GM13976 (cell line): ENCODE measurements around the gene PEAK1.
A peak's percentile ranks its signal among the peaks of the same experiment; 100 is the strongest.
"Not testable (repeated sequence)": the region's sequence is repeated elsewhere in the genome, so short reads cannot be mapped to it uniquely, and the experiment has no call there.

Source experiments
- DNase-seq: peaks from one replicate; pipeline ENCODE4 v3.0.0; 2012; ENCODE audit warnings: low spot score
- CTCF ChIP-seq: IDR thresholded peaks from 2 replicates; pipeline ENCODE4 v1.5.1; 2012; ENCODE audit warnings: borderline replicate concordance, mild to moderate bottlenecking; ENCODE audit not compliant: insufficient read depth; ENCODE audit errors: extremely low read depth, missing control alignments, control extremely low read depth
- in situ Hi-C: fragments of 300-500 bp; cut with MboI; formaldehyde crosslinking; loops from one replicate; pipeline ENCODE4 v1.12.0; 2022; ENCODE audit warnings: low sequenced_read_pairs, mixed read lengths, inconsistent platforms; ENCODE audit not compliant: unreplicated experiment

Gene PEAK1

DNA sequence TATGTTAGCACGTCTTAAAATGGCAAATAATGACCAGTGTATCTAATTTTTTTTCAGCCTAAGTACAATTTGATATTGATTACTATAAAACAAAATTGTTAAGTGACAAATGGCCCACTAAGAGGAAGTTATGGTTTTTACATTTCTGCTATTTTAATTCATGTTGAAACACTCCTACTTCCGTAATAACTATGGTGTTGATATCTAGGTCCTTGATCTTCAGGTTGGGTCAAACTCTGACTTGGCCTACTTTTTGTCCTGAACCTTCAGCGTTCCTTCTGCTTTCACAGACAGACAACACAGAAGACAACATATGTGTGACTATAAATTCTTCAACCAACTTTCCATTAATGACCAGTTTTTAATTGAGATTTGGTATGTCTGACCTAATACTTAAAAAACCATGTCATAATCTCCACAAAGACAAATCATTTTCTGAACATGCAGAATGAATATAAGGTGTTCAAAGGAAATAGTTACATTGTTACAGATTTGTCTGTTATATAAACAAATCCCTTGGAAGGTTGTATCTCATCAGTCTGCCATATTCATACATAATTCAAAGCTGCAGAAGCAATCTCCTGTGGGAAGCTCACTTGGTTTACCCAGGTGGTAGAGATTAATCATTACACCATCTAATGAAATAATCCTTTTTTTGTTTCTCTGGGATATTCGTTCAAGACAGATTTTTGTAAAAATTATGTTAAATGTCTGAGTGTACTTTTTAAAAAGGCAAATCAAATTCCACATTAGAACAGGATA lies 256.9 kb downstream of the PEAK1 start:
- no peak for TF ChIP-seq CTCF
- in situ Hi-C loops = no loop called here
- no peak for DNase-seq

DNA sequence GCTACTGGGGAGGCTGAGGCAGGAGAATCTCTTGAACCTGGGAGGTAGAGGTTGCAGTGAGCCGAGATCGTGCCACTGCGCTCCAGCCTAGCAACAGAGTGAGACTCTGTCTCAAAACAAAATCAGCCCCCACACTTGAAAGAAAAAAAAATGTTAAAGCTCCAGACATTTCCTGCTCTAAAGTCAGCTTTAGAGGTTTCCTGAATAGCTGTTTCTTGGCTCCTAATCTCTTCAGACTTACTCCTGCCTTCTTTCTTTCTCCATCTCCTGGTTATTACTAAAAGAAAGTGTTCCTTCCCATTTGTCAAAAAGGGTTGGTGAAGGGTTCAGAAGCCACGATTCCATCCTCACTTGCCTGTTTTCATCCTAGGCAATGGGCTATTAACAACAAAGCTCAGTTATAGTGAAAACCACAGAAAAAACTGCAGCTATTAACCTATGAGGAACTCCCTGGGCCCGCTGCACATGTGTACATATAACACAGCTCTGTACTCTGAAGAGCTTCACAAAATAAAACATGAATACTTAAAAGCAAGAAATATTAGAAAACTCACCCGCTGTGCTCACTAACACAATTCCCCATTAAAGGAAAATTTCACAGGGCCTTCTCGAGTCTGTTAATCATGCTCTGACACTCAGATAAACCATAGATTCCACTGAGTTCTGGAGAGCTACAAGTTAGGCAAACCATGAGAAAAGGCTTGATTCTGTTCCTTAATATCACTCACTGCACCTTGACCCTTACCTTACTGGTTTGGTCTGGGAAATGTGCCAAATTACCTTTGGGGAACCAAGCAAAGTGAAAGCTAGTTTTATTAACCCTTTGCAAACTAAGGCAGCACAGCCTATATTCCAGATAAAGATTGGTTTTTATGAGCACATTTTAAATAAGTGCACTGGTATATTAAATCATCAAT lies 259.1 kb downstream of the PEAK1 start:
- no peak for TF ChIP-seq CTCF
- in situ Hi-C loops = no loop called here
- peak; percentile 13 for DNase-seq

GRCh38 chr15:77156000-77156399 lies 263.9 kb downstream of the PEAK1 start:
- in situ Hi-C loops, DNase-seq: not testable (repeated sequence)

GRCh38 chr15:77148191-77148590 lies 271.7 kb downstream of the PEAK1 start:
- TF ChIP-seq CTCF = no peak
- in situ Hi-C loops = no loop called here
- no peak for DNase-seq

DNA sequence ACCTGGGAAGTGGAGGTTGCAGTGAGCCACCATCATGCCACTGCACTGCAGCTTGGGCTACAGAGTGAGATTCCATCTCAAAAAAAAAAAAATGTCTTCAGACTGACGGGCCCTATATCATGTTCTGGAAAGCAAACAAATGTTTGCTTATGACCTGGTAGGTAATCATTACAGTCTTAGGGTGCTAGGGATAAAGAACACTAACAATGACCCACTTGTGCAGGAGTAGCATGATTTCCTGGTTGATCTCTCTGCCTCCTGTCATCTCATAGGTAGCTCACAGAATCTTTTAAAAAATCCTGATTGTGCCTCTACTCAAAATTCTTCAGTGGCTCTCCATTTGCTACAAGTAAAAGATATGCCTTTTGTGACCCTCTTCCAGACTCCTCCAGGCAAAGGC lies 274.5 kb downstream of the PEAK1 start:
- no peak for DNase-seq
- in situ Hi-C loops = no loop called here
- TF ChIP-seq CTCF = no peak

GRCh38 chr15:77144492-77145070 lies 275.3 kb downstream of the PEAK1 start:
- in situ Hi-C loops = no loop called here
- no peak for DNase-seq
- TF ChIP-seq CTCF = no peak
